Stimulated activated CD4-positive, alpha-beta T cell treated with anti-CD3 and anti-CD28 coated beads, Interleukin-2, amount 100 ng/mL, for 24 hours (primary cell): ENCODE results near the gene RPS6KL1.

ENCODE experiments used
- DNase-seq, 2 donors: peaks; one replicate each; pipeline ENCODE4 v3.0.0-alpha.2; 2020

RPS6KL1 gene

GRCh38 chr14:74952180-74952665 lies 29.2 kb upstream of the RPS6KL1 start:
- no peak for DNase-seq

GRCh38 chr14:74951443-74952179 lies 28.6 kb upstream of the RPS6KL1 start:
- no peak for DNase-seq

- no peak for DNase-seq
Measured at GRCh38 chr14:74950795-74951442, 27.9 kb upstream of the RPS6KL1 start.

DNA sequence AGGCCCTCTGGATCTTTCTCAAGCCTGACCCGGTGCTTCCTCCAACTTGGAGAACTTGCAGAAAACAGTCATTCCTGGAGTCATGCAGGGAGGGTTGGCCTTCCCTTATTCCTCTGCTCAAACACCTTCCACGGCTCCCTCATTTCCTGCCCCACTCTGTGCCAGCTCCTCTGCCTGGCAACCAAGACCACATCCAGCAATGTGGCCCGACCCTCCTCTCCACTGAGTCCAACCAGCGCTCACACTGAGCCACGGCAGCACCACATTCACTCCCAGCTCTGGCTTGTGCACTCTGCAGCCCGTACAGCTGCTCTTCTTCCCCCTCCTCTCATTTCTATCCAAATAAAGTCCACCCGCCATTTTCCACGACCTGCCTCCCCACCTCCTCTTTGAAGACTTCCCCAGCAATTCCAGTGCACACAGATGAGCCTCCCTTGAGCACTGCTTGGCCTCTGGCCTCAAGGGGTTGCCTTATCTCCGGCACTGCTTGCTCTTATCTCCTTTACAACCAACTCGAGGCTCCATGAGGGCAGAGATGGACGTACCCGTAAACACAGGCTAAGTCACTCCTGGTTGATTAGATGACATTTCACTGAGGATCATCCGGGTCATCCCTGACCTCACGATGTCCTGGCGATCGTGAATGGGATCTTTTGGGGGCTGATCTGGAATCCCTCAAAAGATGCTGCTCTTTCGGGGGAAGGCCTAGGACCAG lies 27.0 kb upstream of the RPS6KL1 start:
- DNase-seq, result no peak

DNA sequence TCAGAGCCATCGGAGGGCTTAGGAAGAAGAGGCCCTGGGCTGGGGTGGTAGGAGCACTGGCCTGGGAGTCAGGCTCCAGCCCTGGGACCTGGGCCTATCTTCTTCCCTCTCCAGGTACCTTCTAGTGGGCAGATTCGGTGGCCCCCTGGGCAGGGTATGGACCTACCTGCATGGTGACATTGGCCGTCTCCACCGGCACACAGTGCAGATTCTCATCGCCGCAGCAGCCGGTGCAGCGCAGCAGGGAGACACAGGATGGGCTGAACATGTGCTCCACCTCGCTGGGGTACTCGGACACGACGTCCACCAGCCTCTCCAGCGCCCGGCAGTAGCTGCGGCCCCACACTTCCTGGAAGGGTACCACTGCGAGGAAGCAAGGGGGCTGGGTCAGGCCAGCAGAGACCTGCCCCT lies 26.1 kb upstream of the RPS6KL1 start:
- DNase-seq, result no peak

- no peak for DNase-seq
Measured at GRCh38 chr14:74948228-74949175, 25.4 kb upstream of the RPS6KL1 start.

DNA sequence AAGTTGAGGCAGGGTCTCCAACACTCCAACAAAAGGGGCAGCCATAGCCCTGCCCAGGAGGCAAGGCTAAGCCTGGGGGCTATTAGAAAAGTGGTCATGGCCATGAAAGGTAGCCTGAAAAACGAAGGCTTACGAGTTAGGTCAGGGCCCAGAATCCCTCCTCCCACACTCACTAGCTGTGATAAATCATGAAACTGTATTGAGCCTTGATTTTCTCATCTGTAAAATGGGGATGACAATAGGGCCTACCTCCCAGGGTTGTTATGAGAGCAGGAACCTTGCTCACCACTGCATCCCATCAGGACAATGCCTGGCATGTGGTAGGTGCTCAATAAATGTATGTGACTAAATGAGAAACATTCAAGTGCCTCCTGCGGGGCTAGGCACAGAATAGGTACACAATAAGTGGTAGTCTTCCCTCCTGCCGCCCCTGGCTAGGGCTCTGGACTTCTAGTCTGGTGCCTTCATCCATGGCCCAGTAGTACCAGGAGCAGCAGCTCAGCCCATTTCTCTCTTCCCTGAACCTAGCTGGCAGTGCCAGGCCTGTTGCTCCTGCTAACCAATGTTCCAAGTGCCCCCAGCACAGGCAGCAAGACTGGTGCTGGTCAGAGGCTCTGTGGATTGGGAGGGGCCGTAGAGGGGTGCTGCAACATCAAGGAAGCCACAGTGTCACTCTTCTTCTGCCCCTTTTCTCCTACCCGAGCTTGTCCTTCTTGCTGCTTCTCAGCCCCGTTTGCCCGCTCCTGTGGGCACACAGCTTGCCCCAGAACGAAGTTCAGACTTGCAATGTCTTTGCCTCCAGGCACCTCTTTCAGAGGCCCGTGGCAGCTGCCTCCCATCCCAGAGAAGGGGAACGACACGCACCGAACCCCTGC lies 24.5 kb upstream of the RPS6KL1 start:
- DNase-seq, result no peak

- DNase-seq, result no peak
Measured at GRCh38 chr14:74946659-74947281, 23.7 kb upstream of the RPS6KL1 start.

GRCh38 chr14:74945852-74946658 lies 23.0 kb upstream of the RPS6KL1 start:
- DNase-seq, result peak; percentile 81

DNA sequence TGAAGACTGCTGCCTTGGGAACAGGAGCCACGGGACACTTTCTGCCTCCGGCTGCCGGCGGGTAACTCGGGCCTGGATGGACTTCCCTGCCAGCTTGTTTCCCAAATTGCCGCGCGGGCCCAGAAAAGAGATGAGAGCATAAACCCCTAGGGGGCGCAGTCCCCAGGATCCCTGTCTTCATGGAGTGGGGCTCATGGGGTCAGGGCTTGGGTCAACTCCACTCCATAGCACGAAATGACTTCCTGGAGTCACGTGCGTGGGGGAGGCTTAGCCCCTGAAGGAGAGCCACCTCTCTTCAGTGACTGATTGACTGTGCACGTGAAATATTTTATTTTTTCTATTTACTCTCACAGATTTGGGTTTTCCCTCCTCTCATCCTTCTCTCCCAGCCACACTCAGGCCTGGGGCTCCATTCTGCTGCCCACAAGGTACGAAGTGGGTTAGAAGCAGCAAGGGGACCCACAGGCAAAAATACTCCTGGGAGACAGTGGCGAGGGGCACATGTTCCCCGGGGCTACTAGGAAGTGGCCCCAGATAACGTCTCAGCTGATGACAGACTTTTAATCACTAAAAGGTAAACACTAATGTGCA lies 22.3 kb upstream of the RPS6KL1 start:
- peak; percentile 35 to 41 for DNase-seq

GRCh38 chr14:74942608-74943007 lies 19.5 kb upstream of the RPS6KL1 start:
- peak in 1 of 2 donors; percentile 39 for DNase-seq

DNA sequence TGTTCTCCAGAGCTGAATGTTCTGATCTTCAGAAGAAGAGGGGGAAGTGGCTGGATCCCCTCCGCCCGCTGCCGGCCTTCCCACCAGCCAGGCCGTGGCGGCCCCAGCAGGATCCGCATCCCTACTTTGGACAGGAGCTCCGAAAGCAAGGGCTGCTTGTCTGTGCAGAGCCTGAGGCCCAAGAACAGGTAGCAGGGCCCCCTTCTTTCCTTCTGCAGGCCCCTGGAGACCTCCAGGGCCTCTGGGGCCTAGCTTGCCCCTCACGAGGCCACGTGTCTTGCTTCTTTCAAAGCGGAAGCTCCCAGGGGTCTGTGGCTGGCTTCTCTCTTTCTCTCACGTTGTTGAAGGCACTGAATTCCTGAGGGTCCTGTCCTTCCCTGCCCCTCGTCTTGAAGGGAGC lies 19.1 kb upstream of the RPS6KL1 start:
- DNase-seq, result no peak

GRCh38 chr14:74941676-74942097 lies 18.6 kb upstream of the RPS6KL1 start:
- DNase-seq, result peak; percentile 68 to 73

DNA sequence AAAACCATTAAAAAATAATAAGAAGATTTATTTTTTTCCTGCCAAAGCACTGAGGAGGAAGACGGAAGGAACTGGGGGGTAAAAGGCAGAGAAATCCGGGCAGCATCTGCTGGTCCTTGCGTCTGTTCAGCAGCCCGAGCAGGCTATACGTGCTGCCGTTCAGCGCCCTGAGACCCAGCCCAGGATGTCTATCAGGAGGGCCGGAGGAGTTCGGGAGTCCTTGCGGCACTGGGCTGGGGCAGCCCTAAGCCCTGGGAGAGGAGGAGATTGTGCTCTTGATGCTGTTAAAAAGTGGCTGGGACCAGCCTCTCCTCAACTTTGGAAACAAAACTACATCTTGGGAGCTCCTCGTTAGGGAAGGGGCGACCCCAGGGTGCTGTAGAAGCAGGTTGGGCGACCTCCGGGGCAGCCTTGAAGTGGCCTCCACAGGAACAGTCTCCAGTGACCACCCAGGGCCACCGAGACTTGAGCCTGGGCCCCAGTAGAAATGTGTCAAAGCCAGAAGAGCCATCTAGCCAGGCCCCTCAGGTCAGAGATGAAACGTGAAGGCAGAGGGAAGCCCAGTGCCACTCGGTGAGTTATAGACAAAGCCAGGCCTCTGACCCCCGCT lies 18.0 kb upstream of the RPS6KL1 start:
- DNase-seq, result no peak

- no peak for DNase-seq
Measured at GRCh38 chr14:74938531-74939495, 15.8 kb upstream of the RPS6KL1 start.

DNA sequence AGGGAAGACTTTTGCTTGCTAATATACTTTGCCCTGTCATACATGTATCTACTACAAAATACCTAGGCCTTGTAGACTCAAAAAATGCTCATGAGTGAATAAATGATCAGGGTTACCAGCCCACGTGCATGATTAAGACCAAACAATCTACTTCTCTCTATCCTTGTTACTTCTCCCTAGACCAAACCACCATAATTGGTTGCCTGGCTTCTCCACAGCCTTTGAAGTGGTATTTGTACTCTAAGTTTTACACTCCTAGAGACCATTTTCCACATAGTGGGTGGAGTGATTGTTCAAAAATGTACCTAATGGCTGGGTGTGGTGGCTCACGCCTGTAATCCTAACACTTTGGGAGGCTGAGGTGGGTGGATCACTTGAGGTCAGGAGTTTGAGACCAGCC lies 14.1 kb upstream of the RPS6KL1 start:
- DNase-seq, result no peak

DNA sequence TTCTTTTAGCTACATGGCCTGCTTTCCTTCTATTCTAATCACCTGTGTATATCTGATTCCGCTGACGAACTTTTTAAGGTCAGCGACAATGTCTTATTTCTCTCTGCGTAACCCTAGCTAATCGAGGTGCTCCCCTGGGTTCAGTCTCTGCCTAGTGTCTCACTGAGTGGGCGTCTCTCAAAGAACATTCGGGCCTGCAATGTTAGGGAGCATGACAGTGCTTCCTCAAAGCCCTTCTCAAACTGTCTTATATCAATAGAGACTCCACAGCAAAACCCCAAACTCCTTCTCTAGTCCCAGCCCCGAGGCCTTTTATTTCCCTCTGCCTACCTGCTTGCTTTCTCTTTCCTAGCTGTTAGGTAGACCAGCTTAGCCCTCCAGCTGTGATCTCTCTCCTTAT lies 13.7 kb upstream of the RPS6KL1 start:
- DNase-seq, result no peak

GRCh38 chr14:74936151-74936550 lies 13.1 kb upstream of the RPS6KL1 start:
- DNase-seq, result no peak
